ENCODE results near the gene PGBD5. TPM values are rescaled to one million over a fixed set of nuclear protein-coding genes. Genes with fewer than 3 reads are reported as not detected.

PGBD5 gene
- total and polyA plus RNA-seq, 9 of the 15 experiments (the other 6 are each of a cell fraction or from before 2014, with no cell fraction given) = under 0.01 to 0.40 (median 0.10) TPM; not detected in 3

- no peaks in the 10 kb centered on the region for H3K36me3 ChIP-seq (ENCODE audit: control insufficient read depth, insufficient read depth, low read length)
- no peak for DNase-seq (ENCODE audit: extremely low read depth in 1 of 4, low spot score in 3 of 4)
- FAIRE-seq = no peak
- TF ChIP-seq CTCF (IDR thresholded peaks at IDR 0.05 in 2 of 3, conservative IDR thresholded peaks at IDR 0.05 in 1 of 3; ENCODE audit: insufficient read depth in 2 of 3, low read depth in 1 of 3, low read length in 3 of 3) (0 out of 6 replicates have a peak, but pooled peaks of 1 of the 3 experiments have one; percentile 21), SNIP1 (IDR thresholded peaks at IDR 0.05; ENCODE audit: low read depth) (no peak), MAFF (IDR thresholded peaks at IDR 0.05; ENCODE audit: low read length) (no peak), ZNF445 (CRISPR knock-in tag; IDR thresholded peaks at IDR 0.05; ENCODE audit: low read depth) (no peak), ZNF239 (CRISPR knock-in tag; IDR thresholded peaks at IDR 0.05) (no peak), ZNF165 (CRISPR knock-in tag; IDR thresholded peaks at IDR 0.05; ENCODE audit: borderline replicate concordance) (no peak), NFYB (IDR thresholded peaks at IDR 0.05; ENCODE audit: extremely low read depth, insufficient read length) (no peak), MTA2 (IDR thresholded peaks at IDR 0.05; ENCODE audit: low read depth) (no peak), ZNF3 (CRISPR knock-in tag; IDR thresholded peaks at IDR 0.05) (no peak), ESRRB (CRISPR knock-in tag; IDR thresholded peaks at IDR 0.05; ENCODE audit: borderline replicate concordance) (no peak), TSC22D4 (tag; IDR thresholded peaks at IDR 0.05) (no peak), RAD21 (CRISPR knock-in tag; conservative IDR thresholded peaks at IDR 0.05 in 1 of 2, IDR thresholded peaks at IDR 0.05 in 1 of 2) (0 out of 4 replicates have a peak, but pooled peaks of 1 of the 2 experiments have one; percentile 25), ZBTB2 (IDR thresholded peaks at IDR 0.05) (no peak), DACH1 (IDR thresholded peaks at IDR 0.05; ENCODE audit: partially characterized antibody) (no peak)
- TF ChIP-seq, protein P1, sequence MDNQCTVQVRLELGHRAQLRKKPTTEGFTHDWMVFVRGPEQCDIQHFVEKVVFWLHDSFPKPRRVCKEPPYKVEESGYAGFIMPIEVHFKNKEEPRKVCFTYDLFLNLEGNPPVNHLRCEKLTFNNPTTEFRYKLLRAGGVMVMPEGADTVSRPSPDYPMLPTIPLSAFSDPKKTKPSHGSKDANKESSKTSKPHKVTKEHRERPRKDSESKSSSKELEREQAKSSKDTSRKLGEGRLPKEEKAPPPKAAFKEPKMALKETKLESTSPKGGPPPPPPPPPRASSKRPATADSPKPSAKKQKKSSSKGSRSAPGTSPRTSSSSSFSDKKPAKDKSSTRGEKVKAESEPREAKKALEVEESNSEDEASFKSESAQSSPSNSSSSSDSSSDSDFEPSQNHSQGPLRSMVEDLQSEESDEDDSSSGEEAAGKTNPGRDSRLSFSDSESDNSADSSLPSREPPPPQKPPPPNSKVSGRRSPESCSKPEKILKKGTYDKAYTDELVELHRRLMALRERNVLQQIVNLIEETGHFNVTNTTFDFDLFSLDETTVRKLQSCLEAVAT (IDR thresholded peaks at IDR 0.05) = no peak
- in situ Hi-C loops (cut with MboI) = no loop called here
- H3K79me2 ChIP-seq (ENCODE audit: control insufficient read depth, insufficient read depth, low read length) = no peaks in the 10 kb centered on the region
- no peak overlapping the region for H3K27ac ChIP-seq (ENCODE audit: extremely low read depth, low read depth, low read length)
- no peak overlapping the region for H2AFZ ChIP-seq (ENCODE audit: low read depth, low read length)
- no peaks in the 10 kb centered on the region for H3K9me1 ChIP-seq (ENCODE audit: control insufficient read depth, insufficient read depth, low read length)
- ATAC-seq = peak; percentile 44; the same call in 2 of the 3 replicates
- H3K9ac ChIP-seq (ENCODE audit: insufficient read depth in 1 of 2, low read depth in 2 of 2, low read length in 2 of 2) = no peak overlapping the region
- H4K20me1 ChIP-seq (replicated peaks; ENCODE audit: control insufficient read depth, insufficient read depth, low read length) = no peaks in the 10 kb centered on the region
- no peaks in the 10 kb centered on the region for H3K4me1 ChIP-seq (replicated peaks in 1 of 2; ENCODE audit: control insufficient read depth in 2 of 2, insufficient read depth in 2 of 2, low read length in 2 of 2)
- ChIA-PET POLR2A (interaction anchor here (1.2 kb wide), 1 partner anchor 19 kb away, joined by 3 read pairs; no protein-coding TSS in a partner anchor), CTCF (ENCODE audit: low intra/inter-chr PET ratio) (no interaction called here)
- H3K4me2 ChIP-seq (ENCODE audit: insufficient read depth, low read length) = no peak overlapping the region
- H3K9me3 ChIP-seq (replicated peaks; ENCODE audit: control insufficient read depth, insufficient read depth, low read depth, low read length) = no peaks in the 10 kb centered on the region; the same call in 1 of the 2 replicates
- 0% methylated on average over 3 of the region's 3 CpGs for WGBS (ENCODE audit: insufficient coverage, low coverage, missing lambda C conversion rate)
- peaks cover 31 to 82% of the 10 kb centered on the region in 2 experiments for H3K27me3 ChIP-seq (ENCODE audit: control insufficient read depth in 2 of 2, insufficient read depth in 2 of 2, low read length in 2 of 2)
- BruUV-seq (replicated peaks) = no TSS peak
- intact Hi-C loops (cut with micrococcal nuclease) = no loop called here
- H3K4me3 ChIP-seq = no peak overlapping the region
Observed at GRCh38 chr1:230365723-230366307, 60.3 kb downstream of the PGBD5 start.

All from K562 (cell line).